ENCODE results near the gene SDK1.

SDK1 gene

GRCh38 chr7:3430588-3430987 lies 129.5 kb downstream of the SDK1 start:
- TF ChIP-seq POLR2A (IDR thresholded peaks at IDR 0.05; ENCODE audit: low read length) (no peak), GATA1 (IDR thresholded peaks at IDR 0.05; ENCODE audit: low read depth, low read length) (no peak)
- no peak for DNase-seq

- no peak for DNase-seq
- no peak for TF ChIP-seq POLR2A (IDR thresholded peaks at IDR 0.05; ENCODE audit: low read length)
- TF ChIP-seq GATA1 (IDR thresholded peaks at IDR 0.05; ENCODE audit: low read depth, low read length) = no peak
Observed at GRCh38 chr7:3431306-3431705, 130.3 kb downstream of the SDK1 start.

GRCh38 chr7:3432911-3433310 lies 131.9 kb downstream of the SDK1 start:
- DNase-seq = no peak
- no peak for TF ChIP-seq POLR2A (IDR thresholded peaks at IDR 0.05; ENCODE audit: low read length)
- no peak for TF ChIP-seq GATA1 (IDR thresholded peaks at IDR 0.05; ENCODE audit: low read depth, low read length)

- TF ChIP-seq POLR2A (IDR thresholded peaks at IDR 0.05; ENCODE audit: low read length) (no peak), GATA1 (IDR thresholded peaks at IDR 0.05; ENCODE audit: low read depth, low read length) (no peak)
- DNase-seq = no peak
Observed at GRCh38 chr7:3434611-3435010, 133.6 kb downstream of the SDK1 start.

GRCh38 chr7:3436112-3436511 lies 135.1 kb downstream of the SDK1 start:
- no peak for TF ChIP-seq GATA1 (IDR thresholded peaks at IDR 0.05; ENCODE audit: low read depth, low read length)
- no peak for TF ChIP-seq POLR2A (IDR thresholded peaks at IDR 0.05; ENCODE audit: low read length)

GRCh38 chr7:3436746-3437145 lies 135.7 kb downstream of the SDK1 start:
- DNase-seq = no peak

More at GRCh38 chr7:3436112-3436511, 135.1 kb downstream of the SDK1 start:
- DNase-seq = no peak

GRCh38 chr7:3437467-3437866 lies 136.4 kb downstream of the SDK1 start:
- DNase-seq = no peak
- no peak for TF ChIP-seq POLR2A (IDR thresholded peaks at IDR 0.05; ENCODE audit: low read length)

More at GRCh38 chr7:3436746-3437145, 135.7 kb downstream of the SDK1 start:
- TF ChIP-seq GATA1 (IDR thresholded peaks at IDR 0.05; ENCODE audit: low read depth, low read length) (no peak), POLR2A (IDR thresholded peaks at IDR 0.05; ENCODE audit: low read length) (no peak)

GRCh38 chr7:3438352-3438751 lies 137.3 kb downstream of the SDK1 start:
- TF ChIP-seq POLR2A (IDR thresholded peaks at IDR 0.05; ENCODE audit: low read length) = no peak
- TF ChIP-seq GATA1 (IDR thresholded peaks at IDR 0.05; ENCODE audit: low read depth, low read length) = no peak
- no peak for DNase-seq

GRCh38 chr7:3439333-3440030 lies 138.4 kb downstream of the SDK1 start:
- no peak for DNase-seq
- TF ChIP-seq GATA1 (IDR thresholded peaks at IDR 0.05; ENCODE audit: low read depth, low read length) (no peak), POLR2A (IDR thresholded peaks at IDR 0.05; ENCODE audit: low read length) (no peak)

GRCh38 chr7:3440509-3440908 lies 139.5 kb downstream of the SDK1 start:
- DNase-seq = no peak

GRCh38 chr7:3443716-3444115 lies 142.7 kb downstream of the SDK1 start:
- no peak for DNase-seq
- no peak for TF ChIP-seq GATA1 (IDR thresholded peaks at IDR 0.05; ENCODE audit: low read depth, low read length)
- TF ChIP-seq POLR2A (IDR thresholded peaks at IDR 0.05; ENCODE audit: low read length) = no peak

More at GRCh38 chr7:3440509-3440908, 139.5 kb downstream of the SDK1 start:
- TF ChIP-seq GATA1 (IDR thresholded peaks at IDR 0.05; ENCODE audit: low read depth, low read length) (no peak), POLR2A (IDR thresholded peaks at IDR 0.05; ENCODE audit: low read length) (no peak)

GRCh38 chr7:3446786-3447185 lies 145.7 kb downstream of the SDK1 start:
- no peak for TF ChIP-seq POLR2A (IDR thresholded peaks at IDR 0.05; ENCODE audit: low read length)
- no peak for TF ChIP-seq GATA1 (IDR thresholded peaks at IDR 0.05; ENCODE audit: low read depth, low read length)
- DNase-seq = no peak

GRCh38 chr7:3451701-3452100 lies 150.6 kb downstream of the SDK1 start:
- no peak for TF ChIP-seq GATA1 (IDR thresholded peaks at IDR 0.05; ENCODE audit: low read depth, low read length)
- TF ChIP-seq POLR2A (IDR thresholded peaks at IDR 0.05; ENCODE audit: low read length) = no peak
- no peak for DNase-seq

GRCh38 chr7:3453398-3453797 lies 152.3 kb downstream of the SDK1 start:
- no peak for TF ChIP-seq POLR2A (IDR thresholded peaks at IDR 0.05; ENCODE audit: low read length)
- no peak for TF ChIP-seq GATA1 (IDR thresholded peaks at IDR 0.05; ENCODE audit: low read depth, low read length)
- DNase-seq = no peak

- no peak for DNase-seq
- no peak for TF ChIP-seq POLR2A (IDR thresholded peaks at IDR 0.05; ENCODE audit: low read length)
- TF ChIP-seq GATA1 (IDR thresholded peaks at IDR 0.05; ENCODE audit: low read depth, low read length) = no peak
Observed at GRCh38 chr7:3455806-3456595, 154.9 kb downstream of the SDK1 start.
